Measurements from ENCODE around the gene OR2W1. TPM values are rescaled to one million over a fixed set of nuclear protein-coding genes. Genes with fewer than 3 reads are reported as not detected.

OR2W1 gene
- total RNA-seq, 2 donors from 2014 or later: not detected

DNA sequence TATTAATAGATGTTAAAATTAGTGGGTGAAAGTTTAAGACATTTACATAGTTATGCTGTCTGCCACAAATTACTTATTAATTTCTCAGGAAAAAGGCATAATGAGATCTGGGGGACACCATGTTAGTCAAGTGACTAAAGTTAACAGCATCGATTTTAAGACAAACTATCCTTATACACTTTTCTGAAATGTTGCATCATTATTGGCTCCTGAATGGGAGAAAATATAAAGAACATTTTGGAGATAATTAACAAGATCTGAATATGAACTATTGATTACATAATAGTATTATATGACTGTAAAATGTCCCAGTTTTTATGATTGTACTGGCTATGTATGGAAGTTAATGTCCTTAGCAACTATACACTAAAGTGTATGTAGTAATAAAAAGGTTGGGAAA is 34.2 kb upstream of the OR2W1 start:
- Histone ChIP-seq H3K27ac (no peak overlapping the region), H3K9me3 (no peaks in the 10 kb centered on the region), H3K4me1 (no peaks in the 10 kb centered on the region), H3K4me3 (no peak overlapping the region), H3K27me3 (no peaks in the 10 kb centered on the region), H3K36me3 (replicated peaks in 1 of 2; ENCODE audit: insufficient read depth in 1 of 2, low read depth in 2 of 2) (no peaks in the 10 kb centered on the region)
- TF ChIP-seq POLR2A (IDR thresholded peaks at IDR 0.05): no peak
- TF ChIP-seq, protein P1, sequence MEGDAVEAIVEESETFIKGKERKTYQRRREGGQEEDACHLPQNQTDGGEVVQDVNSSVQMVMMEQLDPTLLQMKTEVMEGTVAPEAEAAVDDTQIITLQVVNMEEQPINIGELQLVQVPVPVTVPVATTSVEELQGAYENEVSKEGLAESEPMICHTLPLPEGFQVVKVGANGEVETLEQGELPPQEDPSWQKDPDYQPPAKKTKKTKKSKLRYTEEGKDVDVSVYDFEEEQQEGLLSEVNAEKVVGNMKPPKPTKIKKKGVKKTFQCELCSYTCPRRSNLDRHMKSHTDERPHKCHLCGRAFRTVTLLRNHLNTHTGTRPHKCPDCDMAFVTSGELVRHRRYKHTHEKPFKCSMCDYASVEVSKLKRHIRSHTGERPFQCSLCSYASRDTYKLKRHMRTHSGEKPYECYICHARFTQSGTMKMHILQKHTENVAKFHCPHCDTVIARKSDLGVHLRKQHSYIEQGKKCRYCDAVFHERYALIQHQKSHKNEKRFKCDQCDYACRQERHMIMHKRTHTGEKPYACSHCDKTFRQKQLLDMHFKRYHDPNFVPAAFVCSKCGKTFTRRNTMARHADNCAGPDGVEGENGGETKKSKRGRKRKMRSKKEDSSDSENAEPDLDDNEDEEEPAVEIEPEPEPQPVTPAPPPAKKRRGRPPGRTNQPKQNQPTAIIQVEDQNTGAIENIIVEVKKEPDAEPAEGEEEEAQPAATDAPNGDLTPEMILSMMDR (IDR thresholded peaks at IDR 0.05): no peak
- 56 to 64% methylated on average over 1 of the region's 1 CpG for WGBS, 2 donors
- no peak for DNase-seq
- intact Hi-C loops (cut with DNase I): no loop called here
- no peak for ATAC-seq

DNA sequence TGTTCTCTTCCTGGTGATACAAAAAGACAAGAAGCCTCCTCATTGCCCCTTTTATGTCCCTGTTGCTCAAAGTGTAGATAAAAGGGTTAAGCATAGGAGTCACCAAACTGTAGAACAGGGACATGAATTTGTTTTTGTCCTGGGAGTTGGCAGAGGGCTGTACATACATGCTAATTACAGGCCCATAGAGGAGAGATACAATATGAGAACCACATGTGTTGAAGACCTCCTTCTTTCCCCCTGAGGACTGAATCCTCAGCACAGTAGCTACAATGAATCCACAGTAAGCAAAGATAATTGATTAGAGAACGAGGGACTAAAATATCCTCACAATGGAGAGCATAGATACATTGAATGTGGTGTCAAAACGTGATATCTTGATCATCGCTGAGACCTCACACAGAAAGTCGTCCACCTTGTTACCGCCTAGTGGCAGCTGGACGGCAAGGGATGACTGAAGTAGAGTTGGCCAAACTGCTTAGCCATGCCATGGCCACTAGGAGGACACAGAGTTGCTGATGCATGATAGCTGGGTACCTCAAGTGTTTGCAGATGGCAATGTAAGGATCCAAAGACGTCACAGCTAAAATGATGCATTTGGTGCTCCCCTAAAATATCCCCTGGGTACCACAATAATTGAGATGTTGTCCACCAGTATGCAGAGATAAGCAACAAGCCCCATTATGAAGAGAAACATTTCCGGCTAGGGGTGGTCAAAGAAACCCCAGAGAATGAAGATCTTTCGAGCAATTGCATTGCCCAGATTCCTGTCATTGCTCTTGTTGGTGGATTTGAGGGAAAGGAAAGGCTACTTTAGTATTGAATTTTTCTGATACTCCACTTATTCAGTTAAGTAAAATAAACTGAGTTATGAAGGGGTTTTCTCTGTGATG is 27.1 kb upstream of the OR2W1 start:
- Histone ChIP-seq H3K27ac (no peak overlapping the region), H3K4me3 (no peak overlapping the region), H3K9me3 (no peaks in the 10 kb centered on the region), H3K36me3 (replicated peaks in 1 of 2; ENCODE audit: insufficient read depth in 1 of 2, low read depth in 2 of 2) (no peaks in the 10 kb centered on the region), H3K27me3 (no peaks in the 10 kb centered on the region), H3K4me1 (no peaks in the 10 kb centered on the region)
- intact Hi-C loops (cut with DNase I): no loop called here
- peak in 3 of 4 donors; percentile 9 to 17 (median 12) for DNase-seq
- no peak for TF ChIP-seq POLR2A (IDR thresholded peaks at IDR 0.05)
- TF ChIP-seq, protein P1 (IDR thresholded peaks at IDR 0.05): peak in 6 of 7 experiments; percentile 15 to 51 (median 44)
- ATAC-seq: peak; percentile 47
- 26 to 33% methylated on average over 9 of the region's 9 CpGs for WGBS, 2 donors

- H3K36me3 ChIP-seq (replicated peaks in 1 of 2; ENCODE audit: insufficient read depth in 1 of 2, low read depth in 2 of 2): no peaks in the 10 kb centered on the region
- no peaks in the 10 kb centered on the region for H3K27me3 ChIP-seq
- no peak overlapping the region for H3K4me3 ChIP-seq
- no peaks in the 10 kb centered on the region for H3K9me3 ChIP-seq
- no peaks in the 10 kb centered on the region for H3K4me1 ChIP-seq
- intact Hi-C loops (cut with DNase I): no loop called here
- 64 to 66% methylated on average over 3 of the region's 3 CpGs for WGBS, 2 donors
- DNase-seq (no peak), ATAC-seq (no peak)
- H3K27ac ChIP-seq: no peak overlapping the region
- TF ChIP-seq, protein P1 (IDR thresholded peaks at IDR 0.05): no peak
- no peak for TF ChIP-seq POLR2A (IDR thresholded peaks at IDR 0.05)
Measured at GRCh38 chr6:29051680-29052079, 6.7 kb upstream of the OR2W1 start.

DNA sequence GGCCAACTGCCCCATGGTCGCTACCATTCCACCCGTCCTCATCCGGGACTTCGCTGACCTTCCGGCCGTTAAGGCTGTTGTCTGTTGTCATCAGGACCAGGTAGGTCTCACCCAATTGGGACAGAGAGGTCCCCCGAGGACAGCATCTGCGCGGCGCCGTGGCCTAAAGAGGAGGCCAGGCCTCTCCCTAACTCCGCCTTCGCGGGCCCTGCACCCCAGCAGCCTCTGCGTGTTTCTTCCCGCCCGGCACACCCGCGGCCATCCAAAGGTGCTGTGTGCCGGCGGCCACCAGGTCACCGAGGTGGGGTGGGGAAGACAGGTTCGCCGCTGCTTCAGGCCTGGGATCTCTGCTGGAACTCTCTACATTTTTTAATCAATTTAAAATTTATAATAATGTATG is 9.0 kb downstream of the OR2W1 start:
- intact Hi-C loops (cut with DNase I): no loop called here
- WGBS, 2 donors: 87 to 90% methylated on average over 23 to 24 of the region's 24 CpGs
- no peaks in the 10 kb centered on the region for H3K4me1 ChIP-seq
- no peaks in the 10 kb centered on the region for H3K27me3 ChIP-seq
- H3K36me3 ChIP-seq (replicated peaks in 1 of 2; ENCODE audit: insufficient read depth in 1 of 2, low read depth in 2 of 2): no peaks in the 10 kb centered on the region
- no peak for TF ChIP-seq POLR2A (IDR thresholded peaks at IDR 0.05)
- TF ChIP-seq, protein P1 (IDR thresholded peaks at IDR 0.05): no peak
- no peak for ATAC-seq
- no peak for DNase-seq
- no peak overlapping the region for H3K4me3 ChIP-seq
- H3K9me3 ChIP-seq: no peaks in the 10 kb centered on the region
- H3K27ac ChIP-seq: no peak overlapping the region

DNA sequence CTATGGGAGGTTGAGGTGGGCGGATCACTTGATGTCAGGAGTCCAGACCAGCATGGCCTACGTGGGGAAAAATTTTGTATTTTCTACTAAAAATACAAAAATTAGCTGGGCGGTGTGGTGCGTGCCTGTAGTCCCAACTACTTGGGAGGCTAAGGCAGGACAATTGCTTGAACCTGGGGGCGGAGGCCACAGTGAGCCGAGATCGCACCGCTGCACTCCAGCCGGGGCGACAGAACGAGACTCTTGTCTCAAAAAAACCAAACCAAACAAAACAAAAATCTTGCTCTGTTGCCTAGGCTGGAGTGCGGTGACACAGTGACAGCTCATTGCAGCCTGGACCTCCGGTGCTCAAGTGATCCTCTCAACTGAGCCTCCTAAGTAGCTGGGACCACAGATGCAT is 16.2 kb downstream of the OR2W1 start:
- intact Hi-C loops (cut with DNase I): no loop called here
- WGBS, 2 donors: 87 to 90% methylated on average over 13 of the region's 13 CpGs
- DNase-seq: no peak
- TF ChIP-seq, protein P1 (IDR thresholded peaks at IDR 0.05): no peak
- no peak for TF ChIP-seq POLR2A (IDR thresholded peaks at IDR 0.05)
- Histone ChIP-seq H3K4me3 (no peak overlapping the region), H3K27ac (no peak overlapping the region), H3K9me3 (no peaks in the 10 kb centered on the region), H3K27me3 (no peaks in the 10 kb centered on the region), H3K36me3 (replicated peaks in 1 of 2; ENCODE audit: insufficient read depth in 1 of 2, low read depth in 2 of 2) (no peaks in the 10 kb centered on the region), H3K4me1 (no peaks in the 10 kb centered on the region)
- ATAC-seq: no peak
